ENCODE data around the gene DDN. TPM values are rescaled to one million over a fixed set of nuclear protein-coding genes. Genes with fewer than 3 reads are reported as not detected.

Gene DDN
- total RNA-seq, 1 donor from 2014 or later: not detected

DNA sequence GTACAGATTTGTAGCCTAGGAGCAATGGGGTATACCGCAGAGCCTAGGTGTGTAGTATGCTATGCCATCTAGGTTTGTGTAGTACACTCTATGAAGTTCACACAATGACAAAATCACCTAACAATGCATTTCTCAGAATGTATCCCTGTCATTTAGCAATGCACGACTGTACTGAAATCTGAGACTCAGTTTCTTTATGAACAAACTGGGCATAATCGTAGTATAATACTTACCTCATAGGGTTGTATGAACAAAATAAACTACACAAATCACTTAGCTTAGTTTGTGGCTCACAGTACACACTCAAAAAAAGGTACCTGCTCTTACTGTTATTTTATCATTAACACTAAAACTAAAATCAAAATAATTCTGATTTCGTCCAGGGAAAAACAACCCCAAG, 26.3 kb upstream of the DDN start:
- H3K27ac ChIP-seq: no peak overlapping the region
- intact Hi-C loops (cut with DNase I): no loop called here
- ATAC-seq (no peak), DNase-seq (no peak)
- H3K4me1 ChIP-seq: no peaks in the 10 kb centered on the region
- TF ChIP-seq, protein P1, sequence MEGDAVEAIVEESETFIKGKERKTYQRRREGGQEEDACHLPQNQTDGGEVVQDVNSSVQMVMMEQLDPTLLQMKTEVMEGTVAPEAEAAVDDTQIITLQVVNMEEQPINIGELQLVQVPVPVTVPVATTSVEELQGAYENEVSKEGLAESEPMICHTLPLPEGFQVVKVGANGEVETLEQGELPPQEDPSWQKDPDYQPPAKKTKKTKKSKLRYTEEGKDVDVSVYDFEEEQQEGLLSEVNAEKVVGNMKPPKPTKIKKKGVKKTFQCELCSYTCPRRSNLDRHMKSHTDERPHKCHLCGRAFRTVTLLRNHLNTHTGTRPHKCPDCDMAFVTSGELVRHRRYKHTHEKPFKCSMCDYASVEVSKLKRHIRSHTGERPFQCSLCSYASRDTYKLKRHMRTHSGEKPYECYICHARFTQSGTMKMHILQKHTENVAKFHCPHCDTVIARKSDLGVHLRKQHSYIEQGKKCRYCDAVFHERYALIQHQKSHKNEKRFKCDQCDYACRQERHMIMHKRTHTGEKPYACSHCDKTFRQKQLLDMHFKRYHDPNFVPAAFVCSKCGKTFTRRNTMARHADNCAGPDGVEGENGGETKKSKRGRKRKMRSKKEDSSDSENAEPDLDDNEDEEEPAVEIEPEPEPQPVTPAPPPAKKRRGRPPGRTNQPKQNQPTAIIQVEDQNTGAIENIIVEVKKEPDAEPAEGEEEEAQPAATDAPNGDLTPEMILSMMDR (IDR thresholded peaks at IDR 0.05): no peak
- H3K27me3 ChIP-seq: no peaks in the 10 kb centered on the region
- peaks cover 84% of the 10 kb centered on the region for H3K36me3 ChIP-seq
- H3K9me3 ChIP-seq: no peaks in the 10 kb centered on the region
- H3K4me3 ChIP-seq: no peak overlapping the region

DNA sequence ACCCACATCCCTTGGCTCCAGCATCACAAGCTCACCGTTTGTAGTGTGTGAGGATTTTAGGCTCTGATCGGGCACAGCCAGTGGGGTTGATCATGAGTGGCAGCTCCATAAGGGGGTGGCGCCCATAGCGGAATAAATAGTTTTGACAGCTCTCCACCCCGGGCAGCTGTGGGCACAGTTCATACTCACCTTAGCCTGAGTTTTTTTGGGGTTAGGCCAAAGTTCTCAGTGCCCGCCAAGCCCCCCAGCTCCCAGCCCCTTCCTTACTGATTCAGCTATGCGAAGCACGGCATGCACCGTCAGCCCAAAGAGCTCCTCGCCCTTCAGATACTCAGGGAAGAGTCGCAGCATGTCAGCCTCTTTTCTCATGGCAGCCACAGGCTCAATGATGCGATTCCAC, 25.4 kb upstream of the DDN start:
- H3K9me3 ChIP-seq: no peaks in the 10 kb centered on the region
- no peak overlapping the region for H3K27ac ChIP-seq
- H3K4me3 ChIP-seq: no peak overlapping the region
- peaks cover under 1% of the 10 kb centered on the region for H3K4me1 ChIP-seq
- TF ChIP-seq, protein P1 (IDR thresholded peaks at IDR 0.05): no peak
- ATAC-seq (no peak), DNase-seq (no peak)
- intact Hi-C loops (cut with DNase I): no loop called here
- H3K27me3 ChIP-seq: no peaks in the 10 kb centered on the region
- peaks cover 83% of the 10 kb centered on the region for H3K36me3 ChIP-seq

DNA sequence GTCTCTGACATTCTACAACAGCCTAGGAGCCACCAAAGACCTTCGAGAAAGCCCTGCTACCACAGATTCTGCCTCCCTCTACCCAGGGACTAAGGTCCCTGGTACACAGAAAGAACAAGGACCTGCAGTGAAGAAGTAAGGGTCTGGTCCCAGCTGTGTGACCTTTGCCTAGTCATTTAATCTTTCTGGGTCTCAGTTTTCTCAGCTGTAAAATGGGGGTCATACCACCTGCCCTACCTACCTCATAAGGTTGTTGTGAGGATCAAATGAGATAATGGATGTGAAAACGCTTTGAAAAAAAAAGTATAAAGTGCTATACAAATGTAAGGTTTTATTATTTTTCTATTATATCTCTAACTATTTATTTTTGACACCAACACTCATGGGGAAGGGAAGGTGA, 24.6 kb upstream of the DDN start:
- DNase-seq (no peak), ATAC-seq (no peak)
- no peak overlapping the region for H3K27ac ChIP-seq
- TF ChIP-seq, protein P1 (IDR thresholded peaks at IDR 0.05): no peak
- no peaks in the 10 kb centered on the region for H3K27me3 ChIP-seq
- peaks cover 79% of the 10 kb centered on the region for H3K36me3 ChIP-seq
- no peak overlapping the region for H3K4me3 ChIP-seq
- H3K9me3 ChIP-seq: no peaks in the 10 kb centered on the region
- H3K4me1 ChIP-seq: peaks cover 7% of the 10 kb centered on the region
- intact Hi-C loops (cut with DNase I): no loop called here

DNA sequence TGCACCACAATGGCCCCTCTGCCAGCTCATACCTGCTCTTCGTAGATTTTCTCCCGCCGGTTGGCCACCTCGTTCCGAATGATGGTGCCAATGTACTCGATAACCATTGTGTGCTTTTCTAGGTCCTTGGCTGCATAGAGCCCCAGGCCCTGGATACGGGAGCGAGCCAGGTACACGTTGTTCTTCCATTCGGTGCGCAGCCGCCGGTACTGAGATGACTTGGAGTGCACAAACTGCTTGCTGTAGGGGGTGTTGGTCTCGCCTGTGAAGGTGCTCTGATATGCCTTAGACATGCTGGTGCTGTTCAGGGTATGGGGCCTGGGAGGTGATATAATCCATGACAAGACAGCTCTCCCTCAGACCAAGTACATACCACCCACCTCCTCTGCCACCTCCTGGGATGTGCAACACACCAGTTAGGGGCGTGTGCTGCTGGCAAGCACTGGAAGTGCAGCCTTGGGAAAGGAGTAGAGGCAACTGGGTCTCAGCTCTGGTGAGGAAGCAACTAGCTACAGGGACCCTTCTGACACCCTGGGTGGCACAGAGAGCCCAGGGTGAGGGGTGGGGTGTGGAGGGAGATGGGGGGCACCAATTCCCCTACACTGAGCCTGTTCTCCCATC, 23.5 kb upstream of the DDN start:
- TF ChIP-seq, protein P1 (IDR thresholded peaks at IDR 0.05): no peak
- H3K27ac ChIP-seq: no peak overlapping the region
- H3K4me3 ChIP-seq: no peak overlapping the region
- peaks cover 9% of the 10 kb centered on the region for H3K4me1 ChIP-seq
- peaks cover 67% of the 10 kb centered on the region for H3K36me3 ChIP-seq
- H3K9me3 ChIP-seq: no peaks in the 10 kb centered on the region
- H3K27me3 ChIP-seq: no peaks in the 10 kb centered on the region
- no peak for DNase-seq
- intact Hi-C loops (cut with DNase I): no loop called here
- ATAC-seq: no peak

DNA sequence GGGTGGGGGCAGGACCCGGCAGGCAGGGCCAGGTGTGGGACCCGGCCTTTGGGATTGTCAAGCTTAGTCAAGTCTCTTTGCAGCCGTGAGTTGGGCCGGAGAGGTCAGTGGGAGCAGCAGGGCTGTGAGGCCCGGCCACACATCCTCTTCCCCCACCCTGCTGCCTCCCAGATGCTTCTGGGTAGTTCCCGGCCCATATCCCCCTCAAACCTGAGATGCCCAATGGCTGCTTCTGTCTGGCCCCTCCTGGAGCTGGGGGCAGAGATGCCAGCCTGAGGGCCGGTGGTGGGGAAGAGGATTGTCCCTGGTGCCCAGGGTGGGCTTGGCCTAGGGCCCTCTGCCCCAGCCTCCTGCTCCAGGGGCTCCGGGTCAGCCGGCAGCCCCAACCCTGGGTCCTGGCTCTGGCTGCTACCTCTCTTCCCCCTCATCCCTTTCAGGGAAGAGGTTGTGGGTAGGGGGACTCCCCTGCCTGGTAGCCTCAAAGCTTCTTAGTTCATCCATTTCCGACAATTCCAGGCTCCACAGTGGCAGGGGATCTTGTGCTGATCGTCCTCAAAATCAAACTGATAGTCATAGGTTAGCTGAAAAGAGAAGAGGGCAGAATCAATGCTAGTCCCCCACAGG, 22.2 kb upstream of the DDN start:
- no peaks in the 10 kb centered on the region for H3K27me3 ChIP-seq
- no peaks in the 10 kb centered on the region for H3K9me3 ChIP-seq
- peaks cover 55% of the 10 kb centered on the region for H3K36me3 ChIP-seq
- H3K27ac ChIP-seq: no peak overlapping the region
- peaks cover 13% of the 10 kb centered on the region for H3K4me1 ChIP-seq
- intact Hi-C loops (cut with DNase I): no loop called here
- DNase-seq: no peak
- no peak overlapping the region for H3K4me3 ChIP-seq
- TF ChIP-seq, protein P1 (IDR thresholded peaks at IDR 0.05): no peak
- no peak for ATAC-seq

Data from upper lobe of right lung (tissue), 1 donor.